Fibroblast of mammary gland (primary cell): Measurements from ENCODE around the gene NFS1.
A peak's percentile ranks its signal among the peaks of the same experiment; 100 is the strongest.

Experiments
- DNase-seq: peaks from one replicate; pipeline ENCODE4 v3.0.0-alpha.2; 2010; ENCODE audit warnings: low read depth
- H3K4me3 ChIP-seq: 2 replicates; pipeline ENCODE4 v1.5.1; 2011; ENCODE audit warnings: low read depth, mild to moderate bottlenecking, low read length, moderate library complexity; ENCODE audit not compliant: control insufficient read depth
- CTCF ChIP-seq: conservative IDR thresholded peaks from 2 replicates; pipeline ENCODE4 v1.5.1; 2011; ENCODE audit warnings: low read depth, low read length, inconsistent platforms; ENCODE audit not compliant: control insufficient read depth, insufficient read depth

NFS1 gene

GRCh38 chr20:35663516-35664465, 35.4 kb downstream of the NFS1 start:
- DNase-seq, result peak; percentile 43

GRCh38 chr20:35662551-35662950, 36.6 kb downstream of the NFS1 start:
- no peak for DNase-seq
- H3K4me3 ChIP-seq, result peak overlapping the region; percentile 68
- no peak for TF ChIP-seq CTCF

More at GRCh38 chr20:35663516-35664465, 35.4 kb downstream of the NFS1 start:
- H3K4me3 ChIP-seq, result peak overlapping the region; percentile 68
- TF ChIP-seq CTCF, result no peak

GRCh38 chr20:35661908-35662307, 37.2 kb downstream of the NFS1 start:
- DNase-seq, result no peak
- no peak for TF ChIP-seq CTCF
- no peak overlapping the region for H3K4me3 ChIP-seq

GRCh38 chr20:35661053-35661452, 38.1 kb downstream of the NFS1 start:
- H3K4me3 ChIP-seq, result no peak overlapping the region
- TF ChIP-seq CTCF, result no peak
- DNase-seq, result no peak

GRCh38 chr20:35660122-35660937, 38.8 kb downstream of the NFS1 start:
- TF ChIP-seq CTCF, result no peak
- no peak for DNase-seq
- H3K4me3 ChIP-seq, result no peak overlapping the region

GRCh38 chr20:35657271-35657670, 41.9 kb downstream of the NFS1 start:
- H3K4me3 ChIP-seq, result no peak overlapping the region
- TF ChIP-seq CTCF, result no peak
- no peak for DNase-seq
